A673 (cell line): Measurements from ENCODE around the gene TRIM41. TPM values are rescaled to one million over a fixed set of nuclear protein-coding genes. Genes with fewer than 3 reads are reported as not detected.

Source experiments
- BruUV-seq: library from RNA; stranded (reverse); fragments of 400-500 nt; replicated peaks from 2 replicates; lab custom pipeline; 2021; lab: Mats Ljungman, UMichigan
- CTCF ChIA-PET: fragments of 300-600 bp; sonication (Branson Sonifier 250); formaldehyde crosslinking; loops from one replicate; lab custom pipeline; 2022; ENCODE audit warnings: antibody characterized with exemption; lab: Charles Lee
- POLR2A ChIA-PET: fragments of 300-600 bp; sonication (Branson Sonifier 250); formaldehyde crosslinking; loops from one replicate; lab custom pipeline; 2022; ENCODE audit warnings: antibody characterized with exemption; ENCODE audit not compliant: low non-redundant PET; lab: Charles Lee
- DNase-seq: peaks from one replicate; pipeline ENCODE4 v3.0.0-alpha.2; 2015; ENCODE audit warnings: low spot score
- H3K27ac ChIP-seq: fragments of 200-600 bp; sonication (generic); 2 replicates; pipeline ENCODE4 v1.5.1; 2016; ENCODE audit warnings: mixed run types, low read depth, mild to moderate bottlenecking, mixed read lengths, antibody characterized with exemption, low read length; ENCODE audit not compliant: poor library complexity, severe bottlenecking
- H3K27me3 ChIP-seq: fragments of 200-600 bp; sonication (generic); replicated peaks from 2 replicates; pipeline ENCODE4 v1.6.1; 2017; ENCODE audit warnings: mixed run types, low read depth, mild to moderate bottlenecking, mixed read lengths, antibody characterized with exemption, low read length; ENCODE audit not compliant: insufficient read depth, poor library complexity
- H3K36me3 ChIP-seq: fragments of 200-600 bp; sonication (generic); 2 replicates; pipeline ENCODE4 v1.6.1; 2016; ENCODE audit warnings: mixed run types, mild to moderate bottlenecking, mixed read lengths, antibody characterized with exemption, low read length; ENCODE audit not compliant: insufficient read depth, poor library complexity, severe bottlenecking
- H3K4me1 ChIP-seq: fragments of 200-600 bp; sonication (generic); 2 replicates; pipeline ENCODE4 v1.6.1; 2017; ENCODE audit warnings: mixed run types, mild to moderate bottlenecking, mixed read lengths, antibody characterized with exemption, low read length; ENCODE audit not compliant: insufficient read depth, poor library complexity, severe bottlenecking
- H3K4me3 ChIP-seq: fragments of 200-600 bp; sonication (generic); 2 replicates; pipeline ENCODE4 v1.5.1; 2016; ENCODE audit warnings: low read depth, mixed run types, mild to moderate bottlenecking, mixed read lengths, low read length; ENCODE audit not compliant: poor library complexity, severe bottlenecking
- H3K9me3 ChIP-seq: fragments of 200-600 bp; sonication (generic); 2 replicates; pipeline ENCODE4 v1.6.1; 2016; ENCODE audit warnings: mixed run types, low read depth, mild to moderate bottlenecking, mixed read lengths, antibody characterized with exemption, low read length; ENCODE audit not compliant: poor library complexity, severe bottlenecking
- CTCF ChIP-seq: fragments of 300-800, 200-600 bp; sonication (generic); conservative IDR thresholded peaks from 2 replicates; pipeline ENCODE4 v1.5.1; 2017; ENCODE audit warnings: low read depth, mild to moderate bottlenecking, antibody characterized with exemption, low read length, moderate library complexity, mixed read lengths
- EZH2 ChIP-seq: fragments of 200-600 bp; sonication (generic); IDR thresholded peaks from 2 replicates; pipeline ENCODE4 v1.6.1; 2017; ENCODE audit warnings: borderline replicate concordance, low read depth, mild to moderate bottlenecking, mixed read lengths, antibody characterized with exemption, low read length; ENCODE audit not compliant: poor library complexity, severe bottlenecking
- intact Hi-C: fragments of 100-400 bp; cut with micrococcal nuclease; formaldehyde crosslinking; loops from one replicate; pipeline ENCODE4 v1.10.0; 2022; ENCODE audit not compliant: unreplicated experiment
- total RNA-seq: library from RNA; stranded (reverse); gene quantifications from 2 replicates; pipeline ENCODE4 v1.2.3, GENCODE V29; 2021

Gene TRIM41
- total RNA-seq, 1 experiment from 2014 or later: 24.6 TPM

- CTCF ChIA-PET: no interaction called here
- H3K36me3 ChIP-seq: peaks cover 17% of the 10 kb centered on the region
- peak within 1 kb of the TSS; percentile 98 for H3K4me3 ChIP-seq
- intact Hi-C loops: loop anchor here (2.0 kb wide), 1 partner anchor 76 kb away; no protein-coding TSS in a partner anchor
- H3K27me3 ChIP-seq: no peaks in the 10 kb centered on the region
- no TSS peak for BruUV-seq
- TF ChIP-seq CTCF (no peak), EZH2 (no peak)
- peak within 1 kb of the TSS; percentile 98 for H3K27ac ChIP-seq
- peak; percentile 91 for DNase-seq
- H3K4me1 ChIP-seq: no peaks in the 10 kb centered on the region
- H3K9me3 ChIP-seq: no peaks in the 10 kb centered on the region
- POLR2A ChIA-PET: no interaction called here
Measured at GRCh38 chr5:181260720-181261319, 37.7 kb downstream of the TRIM41 start, which contains the start of gene TRIM52. TSS of gene TRIM52 (minus strand) at chr5:181261143. CDS start at chr5:181260813, 330 bp downstream.

- POLR2A ChIA-PET: no interaction called here
- Histone ChIP-seq H3K27ac (peak overlapping the region; percentile 98), H3K27me3 (no peaks in the 10 kb centered on the region), H3K9me3 (no peaks in the 10 kb centered on the region), H3K4me1 (no peaks in the 10 kb centered on the region), H3K4me3 (peak overlapping the region; percentile 98), H3K36me3 (peaks cover 15% of the 10 kb centered on the region)
- DNase-seq: peak; percentile 73
- CTCF ChIA-PET: no interaction called here
- intact Hi-C loops: loop anchor here (2.0 kb wide), 1 partner anchor 77 kb away; no protein-coding TSS in a partner anchor
- TF ChIP-seq EZH2 (no peak), CTCF (no peak)
- no TSS peak for BruUV-seq
Measured at GRCh38 chr5:181261320-181262049, 38.4 kb downstream of the TRIM41 start.

- ChIA-PET POLR2A (no interaction called here), CTCF (no interaction called here)
- H3K36me3 ChIP-seq: peaks cover 7% of the 10 kb centered on the region
- no peaks in the 10 kb centered on the region for H3K9me3 ChIP-seq
- intact Hi-C loops: no loop called here
- no peaks in the 10 kb centered on the region for H3K4me1 ChIP-seq
- TF ChIP-seq EZH2 (no peak), CTCF (no peak)
- no peak for DNase-seq
- no TSS peak for BruUV-seq
- no peaks in the 10 kb centered on the region for H3K27me3 ChIP-seq
- H3K4me3 ChIP-seq: no peak overlapping the region
- no peak overlapping the region for H3K27ac ChIP-seq
Measured at GRCh38 chr5:181263633-181264032, 40.6 kb downstream of the TRIM41 start.
